Transverse colon (tissue), 4 donors: Measurements from ENCODE around the gene BCL11B. TPM values are rescaled to one million over a fixed set of nuclear protein-coding genes. Genes with fewer than 3 reads are reported as not detected.
A peak's percentile ranks its signal among the peaks of the same experiment; 100 is the strongest.

Source experiments
- DNase-seq: peaks from one replicate; pipeline ENCODE4 v3.0.0-alpha.2; 2019
- H3K27ac ChIP-seq, 4 donors: fragments of 200-600 bp; sonication (generic); 2 replicates each; pipeline ENCODE4 v1.5.1; 2016 to 2018; ENCODE audit warnings: inconsistent platforms in 4 of 4
- H3K27me3 ChIP-seq: fragments of 200-600 bp; sonication (generic); 2 replicates; pipeline ENCODE4 v1.5.1; 2017; ENCODE audit warnings: inconsistent platforms
- H3K36me3 ChIP-seq, 4 donors: fragments of 200-600 bp; sonication (generic); 2 replicates each; pipeline ENCODE4 v1.5.1; 2017 to 2019; ENCODE audit warnings: inconsistent platforms in 4 of 4
- H3K4me1 ChIP-seq, 4 donors: fragments of 200-600 bp; sonication (generic); 2 replicates each; pipeline ENCODE4 v1.5.1; 2017 to 2020; ENCODE audit warnings: inconsistent platforms in 4 of 4
- H3K4me3 ChIP-seq, 4 donors: fragments of 200-600 bp; sonication (generic); 1 replicate in 1 of 4; 2 replicates in 3 of 4; pipeline versions ENCODE4 v1.5.1 to v1.6.1; 2017 to 2019; ENCODE audit warnings: inconsistent platforms in 4 of 4
- H3K9me3 ChIP-seq, 2 donors: fragments of 200-600 bp; sonication (generic); 2 replicates each; pipeline ENCODE4 v1.5.1; 2017 to 2019; ENCODE audit warnings: inconsistent platforms in 2 of 2
- EP300 ChIP-seq: sonication (generic); formaldehyde crosslinking; IDR thresholded peaks from one replicate; pipeline ENCODE4 v1.6.1; 2017; ENCODE audit warnings: antibody characterized with exemption, low read depth
- POLR2A ChIP-seq: fragments of 450-650 bp; IDR thresholded peaks from one replicate; pipeline ENCODE4 v1.6.1; 2016; ENCODE audit warnings: antibody characterized with exemption, mild to moderate bottlenecking, moderate library complexity
- POLR2AphosphoS5 ChIP-seq, 3 donors: sonication (generic); formaldehyde crosslinking; IDR thresholded peaks; one replicate each; pipeline ENCODE4 v1.6.1; 2016; ENCODE audit warnings: antibody characterized with exemption in 3 of 3
- WGBS, 2 donors: methylation state at CpG; one replicate each; pipeline ENCODE4 v1.1.5; 2018; ENCODE audit warnings: low coverage in 1 of 2; 5-methylcytosine and 5-hydroxymethylcytosine counted together
- in situ Hi-C, 4 donors: fragments of 200-750 bp; cut with MboI; loops; one replicate each; pipeline versions ENCODE4 v1.15.0 to v1.15.1; 2017; ENCODE audit warnings: low sequenced_read_pairs in 3 of 4, low pct_ligation_motif_present in 1 of 4, low pct_unique_long_range_greater_than_20kb in 1 of 4
- intact Hi-C: fragments of 100-400 bp; cut with DNase I; formaldehyde crosslinking; loops from one replicate; pipeline ENCODE4 v1.15.1; 2023; ENCODE audit warnings: low total_unique reads
- total RNA-seq, 4 donors: library from RNA; depleted of rRNA; stranded (reverse); fragments of >200 nt; gene quantifications; one replicate each; pipeline ENCODE4 v1.1.0, GENCODE V29; 2016
- TF ChIP-seq, protein P1 (sequence below), 5 experiments: fragments of 200-600 bp in 3 of 5; fragments of 450-650 bp in 2 of 5; sonication (generic) in 3 of 5; IDR thresholded peaks; 1 replicate in 2 of 5; 2 replicates in 3 of 5; pipeline ENCODE4 v1.5.1; 2016 to 2017; ENCODE audit warnings: antibody characterized with exemption in 5 of 5, inconsistent platforms in 3 of 5, mild to moderate bottlenecking in 2 of 5, moderate library complexity in 1 of 5

Gene BCL11B
- total RNA-seq, 4 donors from 2014 or later, result 0.37 to 4.8 (median 3.7) TPM

DNA sequence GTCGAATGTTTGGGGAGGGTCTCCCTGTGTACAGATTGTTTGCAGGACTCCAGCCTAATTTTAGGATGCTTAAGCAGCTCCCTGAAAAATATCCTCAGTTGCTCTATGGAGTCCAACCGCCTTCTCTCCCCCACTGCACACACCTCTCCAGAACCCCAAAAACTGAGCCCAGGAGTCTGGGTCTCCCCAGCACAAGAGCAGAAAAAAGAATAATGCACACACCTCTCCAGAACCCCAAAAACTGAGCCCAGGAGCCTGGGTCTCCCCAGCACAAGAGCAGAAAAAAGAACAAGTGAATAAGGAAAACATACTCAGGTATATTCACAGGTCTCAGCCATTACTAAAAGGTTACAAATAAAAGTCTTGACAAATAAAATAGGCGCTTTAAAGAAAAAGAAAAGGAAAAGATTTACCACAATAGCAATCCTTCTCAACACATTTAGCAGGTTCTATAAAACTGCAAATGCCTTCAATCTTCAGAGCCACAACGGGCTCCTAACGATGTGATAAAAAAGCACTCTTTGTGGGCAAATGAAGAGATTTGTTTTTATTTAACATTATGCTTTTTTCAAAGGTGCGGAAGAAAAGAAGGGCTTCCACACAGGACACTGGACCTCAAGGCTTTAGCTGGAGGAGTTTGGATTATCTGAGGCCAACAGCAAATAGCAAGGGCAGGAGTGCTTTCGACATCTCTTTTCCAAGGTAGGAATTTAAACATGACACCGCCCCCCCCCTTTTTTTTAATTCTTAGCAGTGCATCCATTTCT lies 8.2 kb downstream of the BCL11B start:
- WGBS, 2 donors, result 59 to 68% methylated on average over 4 to 8 of the region's 8 CpGs
- Histone ChIP-seq H3K4me1 (peaks cover 0 to 4% (median 0%) of the 10 kb centered on the region in 4 donors), H3K36me3 (no peaks in the 10 kb centered on the region), H3K9me3 (no peaks in the 10 kb centered on the region), H3K4me3 (no peak overlapping the region), H3K27me3 (peaks cover 51% of the 10 kb centered on the region), H3K27ac (peak overlapping the region in 3 of 4 donors; percentile 30 to 48 (median 35))
- TF ChIP-seq, protein P1, sequence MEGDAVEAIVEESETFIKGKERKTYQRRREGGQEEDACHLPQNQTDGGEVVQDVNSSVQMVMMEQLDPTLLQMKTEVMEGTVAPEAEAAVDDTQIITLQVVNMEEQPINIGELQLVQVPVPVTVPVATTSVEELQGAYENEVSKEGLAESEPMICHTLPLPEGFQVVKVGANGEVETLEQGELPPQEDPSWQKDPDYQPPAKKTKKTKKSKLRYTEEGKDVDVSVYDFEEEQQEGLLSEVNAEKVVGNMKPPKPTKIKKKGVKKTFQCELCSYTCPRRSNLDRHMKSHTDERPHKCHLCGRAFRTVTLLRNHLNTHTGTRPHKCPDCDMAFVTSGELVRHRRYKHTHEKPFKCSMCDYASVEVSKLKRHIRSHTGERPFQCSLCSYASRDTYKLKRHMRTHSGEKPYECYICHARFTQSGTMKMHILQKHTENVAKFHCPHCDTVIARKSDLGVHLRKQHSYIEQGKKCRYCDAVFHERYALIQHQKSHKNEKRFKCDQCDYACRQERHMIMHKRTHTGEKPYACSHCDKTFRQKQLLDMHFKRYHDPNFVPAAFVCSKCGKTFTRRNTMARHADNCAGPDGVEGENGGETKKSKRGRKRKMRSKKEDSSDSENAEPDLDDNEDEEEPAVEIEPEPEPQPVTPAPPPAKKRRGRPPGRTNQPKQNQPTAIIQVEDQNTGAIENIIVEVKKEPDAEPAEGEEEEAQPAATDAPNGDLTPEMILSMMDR (IDR thresholded peaks at IDR 0.05), result no peak
- TF ChIP-seq EP300 (no peak), POLR2AphosphoS5 (IDR thresholded peaks at IDR 0.05) (no peak), POLR2A (no peak)
- no peak for DNase-seq
- in situ Hi-C loops (loop anchor here in 3 of 4 donors (25.0 kb wide), 3 partner anchors 1101 to 1276 kb away; no protein-coding TSS in a partner anchor), intact Hi-C loops (no loop called here)

- Histone ChIP-seq H3K27me3 (peaks cover 44% of the 10 kb centered on the region), H3K4me1 (peaks cover 0 to 4% (median 0%) of the 10 kb centered on the region in 4 donors), H3K9me3 (no peaks in the 10 kb centered on the region), H3K36me3 (no peaks in the 10 kb centered on the region), H3K4me3 (no peak overlapping the region), H3K27ac (peak overlapping the region; percentile 16 to 51 (median 42))
- intact Hi-C loops, result no loop called here
- DNase-seq, result no peak
- no peak for TF ChIP-seq EP300
- TF ChIP-seq, protein P1 (IDR thresholded peaks at IDR 0.05), result no peak
- TF ChIP-seq POLR2AphosphoS5 (IDR thresholded peaks at IDR 0.05), result no peak
- no peak for TF ChIP-seq POLR2A
- whole genome bisulfite sequencing, 2 donors, result 49 to 50% methylated on average over 1 to 11 of the region's 11 CpGs
- in situ Hi-C loops, result loop anchor here in 3 of 4 donors (25.0 kb wide), 3 partner anchors 1101 to 1276 kb away; no protein-coding TSS in a partner anchor
Measured at GRCh38 chr14:99262977-99263448, 9.0 kb downstream of the BCL11B start.

GRCh38 chr14:99261912-99262787 lies 9.8 kb downstream of the BCL11B start:
- peak in 2 of 3 donors; percentile 43 to 52 for TF ChIP-seq POLR2AphosphoS5 (IDR thresholded peaks at IDR 0.05)
- TF ChIP-seq POLR2A, result peak; percentile 36
- TF ChIP-seq, protein P1 (IDR thresholded peaks at IDR 0.05), result no peak
- DNase-seq, result peak; percentile 57
- 49 to 51% methylated on average over 14 to 25 of the region's 25 CpGs for WGBS, 2 donors
- no peaks in the 10 kb centered on the region for H3K36me3 ChIP-seq
- in situ Hi-C loops (loop anchor here in 3 of 4 donors (25.0 kb wide), 3 partner anchors 1100 to 1275 kb away; no protein-coding TSS in a partner anchor), intact Hi-C loops (no loop called here)
- peaks cover 0 to 4% (median 0%) of the 10 kb centered on the region in 4 donors for H3K4me1 ChIP-seq
- no peaks in the 10 kb centered on the region for H3K9me3 ChIP-seq
- no peak overlapping the region for H3K4me3 ChIP-seq
- peaks cover 35% of the 10 kb centered on the region for H3K27me3 ChIP-seq
- peak overlapping the region; percentile 38 to 68 (median 45) for H3K27ac ChIP-seq
